HG03469 (cell line): ENCODE results near the gene USH2A.

Experiments used
- ATAC-seq: cut with Tn5 transposase; IDR thresholded peaks from one replicate; pipeline ENCODE4 v1.9.1; 2021; ENCODE audit warnings: mild to moderate bottlenecking, moderate library complexity, moderate number of reproducible peaks; ENCODE audit not compliant: unreplicated experiment

USH2A gene

GRCh38 chr1:216144661-216145450 lies 278.4 kb downstream of the USH2A start:
- ATAC-seq: no peak

- no peak for ATAC-seq
Measured at GRCh38 chr1:216142921-216143320, 280.3 kb downstream of the USH2A start.

DNA sequence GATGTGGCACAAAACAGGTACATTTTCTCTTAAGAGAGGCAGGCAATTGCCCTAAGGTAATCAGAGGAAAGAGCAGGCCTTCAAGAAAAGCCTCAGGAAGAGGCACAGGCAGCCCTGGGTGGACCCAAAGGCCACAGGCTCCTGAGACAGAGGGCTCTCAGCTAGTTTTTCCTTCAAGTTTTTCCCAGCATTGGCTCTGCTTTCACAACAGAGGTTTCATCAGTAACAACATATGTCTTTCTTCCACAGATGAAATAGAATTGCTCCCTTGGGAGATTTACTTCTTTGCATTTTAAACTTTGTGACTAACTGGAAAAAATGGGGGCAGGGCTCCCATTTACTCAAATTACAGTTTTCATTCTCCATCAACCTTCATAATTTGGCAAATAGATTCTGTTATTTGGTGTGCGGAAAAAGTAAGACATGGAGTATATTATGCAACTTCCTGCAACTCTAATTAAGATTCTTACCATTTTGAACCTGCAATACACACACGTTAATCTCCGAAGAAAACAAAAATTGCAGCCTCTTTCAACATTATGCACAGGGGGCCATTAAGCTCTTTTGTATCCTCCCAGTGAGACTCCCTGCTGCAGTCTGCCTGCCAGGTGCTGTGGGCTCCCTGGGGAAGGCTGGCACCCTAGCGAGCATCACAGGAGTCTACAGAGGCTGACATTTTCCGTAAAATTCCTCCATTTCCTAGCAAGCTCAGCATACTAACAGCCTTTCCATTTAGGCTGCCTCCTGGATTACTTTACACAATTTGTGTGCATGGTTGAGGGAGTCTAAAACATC lies 282.3 kb downstream of the USH2A start:
- ATAC-seq: no peak

DNA sequence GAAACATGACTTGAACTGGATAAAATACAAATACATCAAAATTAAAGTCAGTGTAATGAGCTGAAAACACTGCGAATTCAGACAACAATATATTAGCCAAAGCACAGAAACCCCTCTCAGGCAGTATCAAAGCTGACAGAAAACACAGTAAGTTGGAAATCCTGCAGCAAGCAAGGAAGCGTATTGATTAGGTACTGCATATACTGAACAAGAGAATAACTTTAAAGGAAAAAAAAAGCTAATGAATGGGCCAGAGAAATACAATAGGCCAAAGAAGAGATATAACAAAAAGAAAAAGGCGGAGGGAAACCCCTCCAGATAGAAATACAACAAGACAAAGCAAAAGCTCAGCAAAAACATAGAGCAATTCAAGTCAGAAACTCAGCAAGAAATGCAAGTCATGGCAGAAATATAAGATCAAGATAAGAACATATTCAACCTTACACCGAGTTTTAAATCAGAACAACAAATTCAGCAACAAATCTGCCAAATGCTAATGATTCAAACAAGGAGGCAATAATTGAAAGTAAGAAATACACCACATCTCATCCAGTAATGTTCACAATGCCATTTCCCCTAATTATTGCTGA lies 299.0 kb downstream of the USH2A start:
- ATAC-seq: no peak

- no peak for ATAC-seq
Measured at GRCh38 chr1:216123446-216124191, 299.6 kb downstream of the USH2A start.

DNA sequence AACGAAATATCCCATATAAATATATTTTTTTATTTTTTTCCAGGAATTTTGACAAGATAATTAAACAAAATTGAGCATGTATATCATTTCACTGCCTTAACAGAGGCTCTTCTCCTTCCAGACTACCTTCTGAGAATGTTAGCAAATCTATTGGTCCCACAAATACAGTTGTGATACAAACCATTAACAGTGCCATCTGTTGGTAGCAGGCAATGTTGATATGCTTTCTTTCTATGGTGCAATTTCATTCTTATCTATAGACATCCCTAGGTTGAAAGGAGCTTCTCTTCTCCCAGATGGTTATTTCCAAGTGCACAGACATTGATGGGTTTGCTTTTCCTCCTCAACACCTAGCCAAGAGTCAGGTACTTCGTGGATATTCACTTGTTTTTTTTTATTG lies 303.6 kb downstream of the USH2A start:
- peak; percentile 66 for ATAC-seq

DNA sequence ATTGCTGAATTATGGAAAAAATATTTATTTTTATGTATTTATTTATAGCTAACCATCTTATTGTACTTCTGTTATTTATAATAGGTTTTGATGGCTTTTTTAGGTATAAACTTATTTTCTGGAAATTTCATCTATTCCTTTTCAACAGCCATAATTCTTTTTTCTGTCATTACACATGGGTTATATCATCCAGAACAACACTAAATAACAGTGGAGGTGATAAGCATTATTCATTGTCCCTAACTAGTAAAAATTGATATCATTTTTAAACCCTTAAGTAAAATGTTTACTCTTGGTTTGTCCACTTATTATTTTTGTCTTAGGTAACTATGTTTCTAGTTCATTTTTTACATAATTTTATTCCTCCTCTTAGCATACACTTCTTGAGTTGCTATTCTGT lies 309.1 kb downstream of the USH2A start:
- no peak for ATAC-seq

DNA sequence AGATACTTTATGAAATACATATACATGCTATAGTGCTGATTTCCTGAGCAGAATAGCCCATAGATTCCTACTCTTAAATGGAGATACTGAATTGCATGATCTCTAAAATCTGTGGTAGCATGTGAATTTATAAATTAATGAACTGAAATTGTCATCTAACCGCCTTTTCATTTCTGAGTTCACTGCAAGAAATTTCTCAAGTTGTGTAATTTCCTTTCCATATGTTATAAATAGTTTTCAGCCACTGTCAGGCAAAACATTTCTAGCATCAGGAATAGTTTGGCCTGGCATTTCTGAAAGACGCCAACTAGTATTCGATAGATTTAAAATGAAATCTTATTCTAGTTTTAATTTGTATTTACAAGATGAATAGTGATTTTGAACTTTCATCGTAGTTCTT lies 310.1 kb downstream of the USH2A start:
- ATAC-seq: no peak

- no peak for ATAC-seq
Measured at GRCh38 chr1:216111842-216112241, 311.4 kb downstream of the USH2A start.

DNA sequence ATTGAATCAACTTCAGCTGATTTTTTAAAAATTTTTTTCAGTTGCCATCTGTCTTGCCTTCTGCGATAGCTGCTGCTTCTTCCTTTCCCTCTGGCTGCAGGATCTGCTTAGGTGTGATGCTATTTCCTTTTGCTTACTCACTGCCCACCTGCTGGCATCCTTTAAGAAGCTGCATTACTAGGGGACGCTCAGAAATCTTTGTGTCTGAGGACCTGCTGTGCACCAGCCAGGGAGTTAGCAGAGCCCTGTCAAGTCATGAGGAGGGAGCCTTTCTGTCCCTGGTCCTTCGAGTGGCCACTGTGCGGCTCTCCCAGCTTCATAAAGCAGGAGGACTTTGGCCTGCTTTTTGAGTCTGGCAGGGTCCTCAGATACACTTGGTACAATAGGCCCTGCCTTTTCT lies 327.8 kb downstream of the USH2A start:
- ATAC-seq: no peak

DNA sequence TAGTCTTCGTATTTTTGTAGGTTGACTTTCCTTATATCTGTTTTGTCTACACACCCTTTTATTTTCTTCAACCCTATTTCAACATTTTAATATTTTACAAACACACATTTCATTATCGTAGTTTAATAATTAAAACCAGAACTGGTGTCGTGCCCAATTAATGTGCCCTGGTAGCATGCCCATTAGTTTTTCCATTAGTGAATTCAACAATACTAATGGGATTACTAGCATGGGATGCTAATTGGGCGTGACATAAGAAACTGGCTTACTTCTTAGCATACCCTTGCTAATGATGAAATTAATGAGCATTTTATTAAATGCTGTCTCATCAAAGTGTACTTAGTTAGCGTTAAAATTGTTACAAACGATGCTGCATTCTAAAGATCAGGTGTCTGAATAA lies 332.7 kb downstream of the USH2A start:
- ATAC-seq: no peak

GRCh38 chr1:216086678-216087077 lies 336.6 kb downstream of the USH2A start:
- no peak for ATAC-seq

- ATAC-seq: no peak
Measured at GRCh38 chr1:216081445-216081844, 341.8 kb downstream of the USH2A start.

GRCh38 chr1:216076751-216077150 lies 346.5 kb downstream of the USH2A start:
- ATAC-seq: no peak

GRCh38 chr1:216075339-216075738 lies 347.9 kb downstream of the USH2A start:
- ATAC-seq: no peak

DNA sequence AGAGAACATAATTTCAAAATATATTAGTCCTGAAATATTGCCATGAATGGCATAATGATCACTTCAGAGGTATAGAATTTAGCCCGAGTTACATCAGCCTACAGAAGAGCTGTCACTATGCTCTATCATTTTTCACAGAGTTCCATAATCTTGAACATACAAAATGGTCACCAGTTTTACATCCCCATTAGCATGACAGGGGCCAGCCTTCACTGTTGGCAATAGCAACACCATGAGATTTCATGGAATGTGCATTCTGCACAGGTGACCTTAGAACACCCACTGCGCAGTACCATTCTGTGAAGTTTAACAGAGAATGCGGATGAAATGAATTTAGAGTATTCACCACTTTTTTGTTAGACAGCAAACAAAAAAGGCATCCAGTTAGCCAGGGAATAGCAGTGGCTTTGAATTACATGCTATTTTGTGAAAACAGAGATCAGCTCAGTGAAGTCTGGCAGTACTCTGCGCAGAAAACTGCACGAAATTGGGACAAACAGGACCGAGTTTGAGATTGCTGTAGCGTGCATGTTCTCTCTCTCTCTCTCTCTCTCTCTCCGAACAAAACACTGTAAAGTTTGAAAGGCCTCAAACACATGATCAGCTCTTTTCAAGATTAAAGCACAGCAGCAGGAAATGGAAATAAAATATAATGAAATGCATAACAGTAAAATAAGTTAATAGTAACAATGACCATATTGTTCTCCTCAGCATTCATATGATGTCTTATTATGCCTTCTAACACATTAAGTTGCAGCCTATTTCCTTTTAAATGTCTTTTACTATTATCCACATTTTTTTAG lies 349.3 kb downstream of the USH2A start:
- ATAC-seq: no peak

- ATAC-seq: no peak
Measured at GRCh38 chr1:216071262-216071661, 352.0 kb downstream of the USH2A start.

- ATAC-seq: no peak
Measured at GRCh38 chr1:216064643-216065042, 358.6 kb downstream of the USH2A start.

GRCh38 chr1:216057947-216058346 lies 365.3 kb downstream of the USH2A start:
- no peak for ATAC-seq

- ATAC-seq: no peak
Measured at GRCh38 chr1:216057063-216057462, 366.2 kb downstream of the USH2A start.
